ENCODE measurements around the gene SEC62. TPM values are rescaled to one million over a fixed set of nuclear protein-coding genes. Genes with fewer than 3 reads are reported as not detected.

The SEC62 gene, protein sequence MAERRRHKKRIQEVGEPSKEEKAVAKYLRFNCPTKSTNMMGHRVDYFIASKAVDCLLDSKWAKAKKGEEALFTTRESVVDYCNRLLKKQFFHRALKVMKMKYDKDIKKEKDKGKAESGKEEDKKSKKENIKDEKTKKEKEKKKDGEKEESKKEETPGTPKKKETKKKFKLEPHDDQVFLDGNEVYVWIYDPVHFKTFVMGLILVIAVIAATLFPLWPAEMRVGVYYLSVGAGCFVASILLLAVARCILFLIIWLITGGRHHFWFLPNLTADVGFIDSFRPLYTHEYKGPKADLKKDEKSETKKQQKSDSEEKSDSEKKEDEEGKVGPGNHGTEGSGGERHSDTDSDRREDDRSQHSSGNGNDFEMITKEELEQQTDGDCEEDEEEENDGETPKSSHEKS
- total RNA-seq (100 to 1,000 TPM; 147 to 168 TPM), polyA plus RNA-seq (100 to 1,000 TPM; 170 to 226 (median 225) TPM), total RNA-seq (97.6 to 173 (median 119) reads per million in 6 experiments)

DNA sequence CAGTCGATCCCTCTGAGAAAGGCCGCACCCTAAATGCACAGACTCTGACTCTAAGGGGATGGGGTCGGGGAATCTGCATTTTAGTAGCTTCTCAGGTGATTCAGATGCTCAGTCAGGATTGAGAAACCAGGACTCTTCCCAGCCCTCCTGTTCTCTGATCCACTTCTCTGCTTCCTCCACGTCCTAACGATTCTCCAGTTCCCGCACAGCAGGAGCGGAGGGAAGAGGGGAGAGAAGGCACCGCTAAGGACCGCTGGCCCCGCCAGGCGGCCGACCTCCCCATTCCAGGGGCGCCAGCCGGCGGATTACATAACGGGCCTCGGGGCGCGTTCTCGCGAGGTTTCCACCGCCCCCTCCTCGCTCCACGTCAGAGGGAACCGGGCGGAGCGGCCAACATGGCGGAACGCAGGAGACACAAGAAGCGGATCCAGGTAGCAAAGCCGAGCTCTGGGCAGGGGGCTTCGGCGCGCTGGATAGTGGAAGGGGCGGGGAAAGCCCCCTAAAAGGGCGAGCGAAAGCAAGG lies at the start of gene SEC62:
TSS of gene SEC62 (plus strand) at position 380 of the 523 bp plus-strand sequence. CDS start at position 396, 16 bp downstream.
- Mint-ChIP-seq H3K9me3 (peaks cover 0 to 4% (median 0%) of the 10 kb centered on the region in 9 donors), H3K36me3 (peaks cover 0 to 21% (median 0%) of the 10 kb centered on the region in 3 donors), H3K27me3 (peaks cover 0 to 4% (median 0%) of the 10 kb centered on the region in 5 donors), H3K27ac (peak within 1 kb of the TSS; percentile 98 to 100 (median 99)), H3K4me3 (peak within 1 kb of the TSS; percentile 90 to 99 (median 96)), H3K4me1 (peaks cover 32 to 73% (median 60%) of the 10 kb centered on the region in 4 donors)
- DNase-seq = peak; percentile 92 to 97 (median 96)
- ATAC-seq = peak; percentile 87 to 88
- POLR2A ChIA-PET = interaction anchor here (0.6 to 4.7 kb wide), 34 partner anchors 11 to 391 kb away, joined by 3 to 51 read pairs (median 5); partner anchors contain the start of genes ACTRT3, GPR160, LRRC34 and LRRIQ4

DNA sequence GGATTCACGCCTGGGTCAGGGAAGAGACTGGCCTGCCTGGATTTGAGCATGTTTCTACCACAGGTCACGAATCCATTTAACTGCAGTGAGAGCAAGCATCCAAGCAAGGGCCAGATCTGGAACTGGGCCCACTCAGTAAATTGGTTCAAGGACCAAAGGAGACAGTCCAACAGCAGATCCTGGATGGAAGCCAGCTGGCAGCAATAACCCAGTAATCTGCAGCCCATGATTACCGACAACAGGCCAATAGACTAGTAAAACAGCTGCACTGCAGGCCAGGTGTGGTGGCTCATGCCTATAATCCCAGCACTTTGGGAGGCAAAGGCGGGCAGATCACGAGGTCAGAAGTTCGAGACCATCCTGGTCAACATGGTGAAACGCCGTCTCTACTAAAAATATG lies 43.4 kb upstream of the SEC62 start:
- H3K4me1 Mint-ChIP-seq = no peaks in the 10 kb centered on the region
- no peaks in the 10 kb centered on the region for H3K9me3 Mint-ChIP-seq
- no peak overlapping the region for H3K27ac Mint-ChIP-seq
- H3K4me3 Mint-ChIP-seq = no peak overlapping the region
- POLR2A ChIA-PET = no interaction called here
- DNase-seq (no peak), ATAC-seq (no peak)
- H3K27me3 Mint-ChIP-seq = peaks cover 0 to 9% (median 0%) of the 10 kb centered on the region in 5 donors
- peaks cover 0 to 3% (median 0%) of the 10 kb centered on the region in 3 donors for H3K36me3 Mint-ChIP-seq

DNA sequence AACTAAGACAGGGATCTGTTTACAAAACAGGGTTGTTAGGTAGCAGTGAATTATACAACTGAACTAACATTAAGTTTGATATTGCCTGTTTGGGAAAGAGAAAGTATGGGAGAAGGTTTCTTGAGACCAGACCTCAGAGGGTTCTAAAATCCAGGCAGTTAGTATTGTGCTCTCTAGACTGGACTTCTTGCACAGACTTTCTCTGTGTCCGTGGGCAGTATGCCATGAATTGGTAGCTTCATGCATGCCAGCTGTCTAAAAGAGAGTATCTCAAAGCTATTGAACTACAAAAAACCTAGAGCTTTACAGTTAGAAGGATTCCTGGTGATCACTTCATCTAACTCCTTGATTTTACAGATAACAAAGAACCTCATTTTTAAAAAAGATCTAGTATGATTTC lies 42.8 kb upstream of the SEC62 start:
- H3K36me3 Mint-ChIP-seq = peaks cover 0 to 3% (median 0%) of the 10 kb centered on the region in 3 donors
- POLR2A ChIA-PET = no interaction called here
- ATAC-seq (no peak), DNase-seq (no peak)
- no peak overlapping the region for H3K27ac Mint-ChIP-seq
- H3K4me1 Mint-ChIP-seq = no peaks in the 10 kb centered on the region
- peaks cover 0 to 9% (median 0%) of the 10 kb centered on the region in 5 donors for H3K27me3 Mint-ChIP-seq
- no peaks in the 10 kb centered on the region for H3K9me3 Mint-ChIP-seq
- H3K4me3 Mint-ChIP-seq = no peak overlapping the region

DNA sequence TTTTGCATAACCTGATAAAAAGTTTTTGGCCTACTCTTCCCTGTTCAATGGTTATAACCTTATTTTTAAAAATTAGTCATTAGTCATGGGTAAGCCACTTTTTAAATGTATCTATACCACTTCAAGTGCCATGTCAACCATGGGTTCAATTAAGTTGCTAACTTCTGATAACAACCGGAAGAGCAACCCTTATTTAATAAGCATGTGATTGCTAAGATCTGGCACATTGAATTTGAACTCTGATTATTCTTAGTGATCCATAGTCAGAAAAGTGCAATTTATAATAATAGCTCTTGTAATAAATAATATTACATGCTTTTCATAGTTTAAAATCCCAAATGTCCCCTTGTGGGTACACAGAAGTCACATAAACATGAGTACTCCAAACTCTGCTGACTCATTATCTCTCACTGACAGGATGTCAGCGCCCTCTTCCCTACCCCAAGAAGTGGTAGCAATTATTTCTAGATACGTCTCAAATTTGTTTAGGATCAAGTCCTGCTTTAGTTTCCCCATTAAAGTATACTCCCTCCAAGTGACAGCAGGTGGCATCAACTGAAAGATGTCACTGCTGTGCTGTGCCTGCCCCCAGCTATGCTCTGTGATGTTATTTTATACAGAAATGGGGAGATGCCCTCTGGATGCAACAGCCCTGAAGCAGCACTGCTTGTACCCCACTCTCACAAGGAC lies 36.6 kb upstream of the SEC62 start:
- H3K9me3 Mint-ChIP-seq = no peaks in the 10 kb centered on the region
- ATAC-seq (peak; percentile 47 to 56), DNase-seq (peak in 2 of 10 donors; percentile 12 to 27)
- POLR2A ChIA-PET = interaction anchor here (1.0 kb wide), 1 partner anchor 36 kb away, joined by 3 read pairs; the partner anchor contains the start of gene SEC62
- no peaks in the 10 kb centered on the region for H3K36me3 Mint-ChIP-seq
- peak overlapping the region in 1 of 10 donors; percentile 6 for H3K4me3 Mint-ChIP-seq
- H3K27ac Mint-ChIP-seq = peak overlapping the region in 2 of 10 donors; percentile 30 to 69
- H3K4me1 Mint-ChIP-seq = peaks cover 0 to 31% (median 2%) of the 10 kb centered on the region in 4 donors
- H3K27me3 Mint-ChIP-seq = peaks cover 3 to 12% (median 6%) of the 10 kb centered on the region in 5 donors

DNA sequence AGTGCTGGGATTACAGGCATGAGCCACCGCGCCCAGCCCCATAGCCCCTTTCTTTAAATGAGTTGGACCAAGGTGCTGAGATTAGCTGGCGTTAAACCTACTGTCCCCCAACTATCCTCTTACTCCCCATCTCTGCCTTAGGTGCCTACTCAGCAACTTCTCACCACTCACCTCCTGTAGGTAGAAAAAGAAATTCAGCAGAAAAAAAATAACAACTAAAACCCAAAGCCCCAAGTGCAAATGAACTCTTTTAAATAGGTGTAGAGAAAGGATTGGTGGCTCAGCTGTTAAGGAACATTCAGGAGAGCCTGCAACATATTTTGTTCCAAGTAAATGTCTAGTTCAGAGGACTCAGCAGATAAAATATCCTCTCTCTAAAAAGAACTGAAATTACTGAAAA lies 35.8 kb upstream of the SEC62 start:
- ATAC-seq (no peak), DNase-seq (no peak)
- H3K27me3 Mint-ChIP-seq = peaks cover 3 to 15% (median 6%) of the 10 kb centered on the region in 5 donors
- POLR2A ChIA-PET = interaction anchor here (1.0 kb wide), 1 partner anchor 35 kb away, joined by 3 read pairs; the partner anchor contains the start of gene SEC62
- peak overlapping the region in 1 of 10 donors; percentile 10 for H3K27ac Mint-ChIP-seq
- no peak overlapping the region for H3K4me3 Mint-ChIP-seq
- H3K4me1 Mint-ChIP-seq = peaks cover 0 to 33% (median 2%) of the 10 kb centered on the region in 4 donors
- no peaks in the 10 kb centered on the region for H3K36me3 Mint-ChIP-seq
- H3K9me3 Mint-ChIP-seq = no peaks in the 10 kb centered on the region

DNA sequence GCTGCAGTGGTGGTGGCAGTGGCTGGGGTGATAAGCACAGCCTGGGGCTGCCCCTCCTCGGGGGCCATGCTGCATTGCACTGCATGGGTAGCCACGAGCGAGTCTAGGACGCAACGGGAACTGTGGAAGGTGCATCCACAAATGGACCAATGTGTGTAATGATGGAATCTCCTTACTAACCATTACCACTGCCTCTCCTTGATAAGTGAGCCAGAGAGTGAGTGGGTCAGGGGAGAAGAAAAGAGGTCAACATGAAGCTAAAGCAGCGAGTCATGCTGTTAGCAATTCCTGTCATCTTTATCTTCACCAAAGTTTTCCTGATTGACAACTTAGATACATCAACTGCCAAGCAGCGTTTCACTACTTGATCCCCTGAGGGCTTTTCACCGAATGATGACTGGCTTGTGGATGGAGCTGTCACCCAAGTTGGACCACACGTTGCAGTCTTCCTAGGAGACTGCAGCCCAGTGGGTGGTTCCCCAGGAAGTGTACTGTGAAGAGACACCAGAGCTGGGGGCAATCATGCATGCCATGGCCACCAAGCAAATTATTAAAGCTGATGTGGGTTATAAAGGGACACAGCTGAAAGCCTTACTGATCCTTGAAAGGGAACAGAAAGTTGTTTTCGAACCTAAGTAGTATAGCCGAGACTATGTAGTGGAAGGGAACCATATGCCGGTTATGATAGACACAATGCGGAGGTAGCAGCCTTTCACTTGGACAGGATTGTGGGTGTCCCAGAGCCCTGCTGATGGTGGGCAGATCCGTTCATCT lies 34.7 kb upstream of the SEC62 start:
- ATAC-seq = peak in 1 of 2 donors; percentile 65
- H3K27ac Mint-ChIP-seq = peak overlapping the region in 3 of 10 donors; percentile 22 to 72 (median 42)
- H3K27me3 Mint-ChIP-seq = peaks cover 2 to 15% (median 6%) of the 10 kb centered on the region in 5 donors
- POLR2A ChIA-PET = no interaction called here
- H3K9me3 Mint-ChIP-seq = no peaks in the 10 kb centered on the region
- peak in 1 of 10 donors; percentile 26 for DNase-seq
- H3K36me3 Mint-ChIP-seq = no peaks in the 10 kb centered on the region
- peak overlapping the region in 1 of 10 donors; percentile 53 for H3K4me3 Mint-ChIP-seq
- H3K4me1 Mint-ChIP-seq = peaks cover 0 to 33% (median 2%) of the 10 kb centered on the region in 4 donors

DNA sequence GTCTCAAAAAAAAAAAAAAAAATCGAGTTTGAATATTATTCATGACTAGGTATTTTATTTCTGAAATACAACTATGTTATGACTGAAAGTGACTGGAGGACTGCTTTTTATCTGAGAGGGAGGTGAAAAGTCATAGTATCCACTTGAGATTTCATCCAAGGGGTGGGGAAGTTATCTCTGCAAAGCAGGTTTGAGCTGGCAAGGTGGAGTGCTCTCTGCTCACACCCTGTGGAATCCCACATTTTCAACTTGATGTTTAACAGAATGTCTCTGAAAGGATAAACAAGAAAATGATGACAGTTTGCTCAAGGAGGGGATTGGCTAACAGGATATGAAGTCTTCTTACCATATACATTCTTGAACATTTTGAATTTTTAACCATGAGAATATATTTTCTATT lies 27.3 kb upstream of the SEC62 start:
- no peaks in the 10 kb centered on the region for H3K36me3 Mint-ChIP-seq
- DNase-seq (no peak), ATAC-seq (no peak)
- H3K9me3 Mint-ChIP-seq = no peaks in the 10 kb centered on the region
- no peak overlapping the region for H3K4me3 Mint-ChIP-seq
- peaks cover 5 to 47% (median 11%) of the 10 kb centered on the region in 4 donors for H3K4me1 Mint-ChIP-seq
- peak overlapping the region in 3 of 10 donors; percentile 22 to 60 (median 56) for H3K27ac Mint-ChIP-seq
- POLR2A ChIA-PET = no interaction called here
- peaks cover 0 to 11% (median 4%) of the 10 kb centered on the region in 5 donors for H3K27me3 Mint-ChIP-seq

DNA sequence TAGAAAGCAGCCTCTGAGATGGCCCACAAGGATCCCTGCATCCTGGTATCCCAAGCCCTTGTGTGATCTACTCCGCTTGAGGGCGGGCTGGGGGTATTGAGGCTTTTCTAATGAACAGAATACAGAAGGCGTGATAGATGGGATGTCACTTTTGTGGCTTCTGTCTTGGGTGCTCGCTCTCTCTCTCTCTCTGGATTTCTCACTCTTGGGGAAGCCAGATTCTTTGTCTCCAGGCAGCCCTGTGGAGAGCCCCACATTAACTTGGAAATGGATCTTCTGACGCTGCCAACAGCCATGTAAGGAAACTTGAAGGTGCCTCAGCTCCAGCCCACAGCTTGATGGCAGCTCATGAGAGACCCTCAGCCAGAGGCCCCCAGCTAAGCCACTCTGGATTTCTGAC lies 26.9 kb upstream of the SEC62 start:
- DNase-seq = no peak
- H3K9me3 Mint-ChIP-seq = no peaks in the 10 kb centered on the region

DNA sequence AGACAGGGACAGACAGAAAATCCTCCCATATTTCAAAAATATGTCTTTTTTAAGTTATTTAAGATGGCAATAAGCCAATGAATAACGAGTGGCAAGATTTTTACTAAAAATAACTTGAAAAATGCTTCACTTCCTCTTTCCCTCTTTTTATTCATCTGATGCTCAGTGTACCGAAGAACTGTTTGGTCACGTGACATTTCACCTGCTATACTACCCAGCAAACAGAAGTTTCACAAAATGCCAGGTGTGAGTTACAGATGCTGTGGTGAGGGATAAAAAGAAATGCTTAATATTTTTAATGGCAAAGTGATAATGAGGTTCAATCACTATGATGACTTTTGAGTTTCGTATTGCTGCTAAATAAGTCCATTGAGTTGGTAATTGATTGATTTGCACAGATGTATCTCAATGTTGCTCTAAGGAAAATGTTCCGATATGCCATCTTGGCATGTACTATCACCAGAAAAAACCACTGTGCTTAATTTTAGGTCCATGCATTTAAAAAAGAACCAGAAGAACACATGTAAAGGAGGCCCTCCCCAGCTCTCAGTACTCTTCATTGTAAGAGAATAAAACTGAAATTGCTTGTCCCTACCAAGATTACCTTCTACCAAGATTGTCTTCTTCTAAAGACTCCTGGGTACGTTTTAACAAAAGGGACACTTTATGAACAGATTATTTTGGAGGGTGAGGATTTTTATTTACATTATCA lies 26.0 kb upstream of the SEC62 start:
- Mint-ChIP-seq H3K27ac (peak overlapping the region in 4 of 10 donors; percentile 3 to 68 (median 34)), H3K27me3 (peaks cover 0 to 4% (median 2%) of the 10 kb centered on the region in 5 donors), H3K9me3 (no peaks in the 10 kb centered on the region), H3K4me1 (peaks cover 9 to 51% (median 19%) of the 10 kb centered on the region in 4 donors), H3K4me3 (peak overlapping the region in 2 of 10 donors; percentile 16 to 26), H3K36me3 (no peaks in the 10 kb centered on the region)
- POLR2A ChIA-PET = interaction anchor here (0.7 kb wide), 1 partner anchor 76 kb away, joined by 3 read pairs; no protein-coding TSS in a partner anchor
- ATAC-seq (peak; percentile 32 to 46), DNase-seq (no peak)

More for the DNA sequence above, 26.9 kb upstream of the SEC62 start:
- H3K36me3 Mint-ChIP-seq = no peaks in the 10 kb centered on the region
- H3K4me3 Mint-ChIP-seq = no peak overlapping the region
- peak overlapping the region in 3 of 10 donors; percentile 42 to 68 (median 46) for H3K27ac Mint-ChIP-seq
- H3K4me1 Mint-ChIP-seq = peaks cover 5 to 47% (median 11%) of the 10 kb centered on the region in 4 donors
- H3K27me3 Mint-ChIP-seq = peaks cover 0 to 8% (median 4%) of the 10 kb centered on the region in 5 donors
- POLR2A ChIA-PET = no interaction called here
- ATAC-seq = no peak

DNA sequence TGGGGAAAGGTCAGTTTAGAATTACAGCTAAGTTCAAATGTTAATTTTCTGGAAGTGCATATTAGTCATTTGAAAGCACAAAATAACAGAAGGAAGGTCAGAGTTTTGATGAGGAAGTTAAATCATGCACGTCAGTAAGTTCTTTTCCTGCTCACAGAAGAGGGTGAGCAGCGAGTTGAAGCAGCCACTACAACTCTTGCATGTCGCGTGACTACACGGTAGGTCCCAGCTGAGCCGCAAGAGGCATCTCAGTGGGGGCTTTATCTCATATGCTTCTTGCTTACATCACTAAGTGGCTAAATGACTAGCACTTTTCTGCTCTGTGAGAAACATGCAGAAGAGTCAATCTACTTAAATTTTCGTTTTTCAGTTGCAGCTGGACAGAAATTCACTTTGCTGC lies 21.3 kb upstream of the SEC62 start:
- no peaks in the 10 kb centered on the region for H3K9me3 Mint-ChIP-seq
- H3K4me3 Mint-ChIP-seq = peak overlapping the region in 9 of 10 donors; percentile 4 to 70 (median 56)
- H3K27me3 Mint-ChIP-seq = peaks cover 0 to 3% (median 1%) of the 10 kb centered on the region in 5 donors
- peak overlapping the region in 6 of 10 donors; percentile 19 to 83 (median 72) for H3K27ac Mint-ChIP-seq
- POLR2A ChIA-PET = interaction anchor here (0.5 to 0.8 kb wide), 2 partner anchors 78 to 236 kb away, joined by 3 read pairs; partner anchors contain the start of gene PHC3
- no peaks in the 10 kb centered on the region for H3K36me3 Mint-ChIP-seq
- DNase-seq (peak in 7 of 10 donors; percentile 4 to 72 (median 37)), ATAC-seq (peak; percentile 93 to 94)
- peaks cover 7 to 65% (median 15%) of the 10 kb centered on the region in 4 donors for H3K4me1 Mint-ChIP-seq

DNA sequence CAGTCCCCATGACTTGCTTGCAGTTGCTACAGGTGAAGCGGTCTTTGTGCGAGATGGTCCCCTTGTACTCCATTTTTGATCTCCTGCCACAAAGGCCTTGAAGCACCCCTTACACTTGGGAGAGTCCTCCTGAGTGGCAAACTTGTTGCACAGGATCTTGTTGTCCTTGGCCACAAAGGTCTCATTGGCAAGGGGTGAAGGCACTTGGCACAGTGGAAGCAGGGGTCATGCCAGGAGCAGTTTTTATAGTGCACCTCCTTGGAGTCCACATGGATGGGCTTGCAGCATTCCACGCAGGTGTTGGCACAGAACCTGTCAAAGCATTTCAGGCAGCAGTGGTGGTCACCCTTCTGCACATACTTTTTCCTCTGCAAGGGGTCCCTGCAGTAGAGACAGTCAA lies 20.3 kb upstream of the SEC62 start:
- Mint-ChIP-seq H3K27me3 (peaks cover 0 to 3% (median 0%) of the 10 kb centered on the region in 5 donors), H3K4me1 (peaks cover 5 to 56% (median 9%) of the 10 kb centered on the region in 4 donors), H3K4me3 (no peak overlapping the region), H3K9me3 (no peaks in the 10 kb centered on the region), H3K27ac (no peak overlapping the region), H3K36me3 (no peaks in the 10 kb centered on the region)
- POLR2A ChIA-PET = interaction anchor here (1.9 kb wide), 1 partner anchor 20 kb away, joined by 6 read pairs; the partner anchor contains the start of gene SEC62
- ATAC-seq (no peak), DNase-seq (no peak)

All from naive thymus-derived CD8-positive, alpha-beta T cell (primary cell).